Naive B cell (primary cell): ENCODE data around the gene DGCR2. TPM values are rescaled to one million over a fixed set of nuclear protein-coding genes. Genes with fewer than 3 reads are reported as not detected.
"Not testable (repeated sequence)": the region's sequence is repeated elsewhere in the genome, so short reads cannot be mapped to it uniquely, and the experiment has no call there.

ENCODE experiments used
- ATAC-seq, 2 donors: fragments of 150-1000 bp; cut with Tn5 transposase; 2 replicates each; pipeline ENCODE4 v1.10.0; 2021; ENCODE audit warnings: low read depth in 2 of 2, mild to moderate bottlenecking in 2 of 2, moderate library complexity in 2 of 2
- DNase-seq: peaks from one replicate; pipeline ENCODE4 v3.0.0; 2022
- H3K27ac Mint-ChIP-seq, 6 donors: one replicate each; pipeline ENCODE4 v1.8.0; 2020 to 2022; ENCODE audit warnings: mild to moderate bottlenecking in 6 of 6, mixed read lengths in 6 of 6, moderate library complexity in 5 of 6, inconsistent platforms in 2 of 6
- H3K27me3 Mint-ChIP-seq, 3 donors: one replicate each; pipeline ENCODE4 v1.8.0; 2021 to 2022; ENCODE audit warnings: mixed read lengths in 3 of 3, mild to moderate bottlenecking in 1 of 3
- H3K36me3 Mint-ChIP-seq, 2 donors: one replicate each; pipeline ENCODE4 v1.8.0; 2020 to 2022; ENCODE audit warnings: mixed read lengths in 2 of 2, inconsistent platforms in 1 of 2, mild to moderate bottlenecking in 1 of 2
- H3K4me1 Mint-ChIP-seq, 3 donors: one replicate each; pipeline ENCODE4 v1.8.0; 2020 to 2022; ENCODE audit warnings: mixed read lengths in 3 of 3, inconsistent platforms in 1 of 3, mild to moderate bottlenecking in 1 of 3, moderate library complexity in 1 of 3
- H3K4me3 Mint-ChIP-seq, 8 donors: one replicate each; pipeline ENCODE4 v1.8.0; 2020 to 2022; ENCODE audit warnings: mild to moderate bottlenecking in 8 of 8, mixed read lengths in 8 of 8, moderate library complexity in 8 of 8, inconsistent platforms in 2 of 8
- H3K9me3 Mint-ChIP-seq, 7 donors: one replicate each; pipeline ENCODE4 v1.8.0; 2020 to 2022; ENCODE audit warnings: mixed read lengths in 7 of 7, mild to moderate bottlenecking in 5 of 7, inconsistent platforms in 2 of 7, moderate library complexity in 1 of 7
- polyA plus RNA-seq, 6 donors: library from polyadenylated mRNA; unstranded; fragments of 300-500 nt; fragmentation: Illumina TruSeq; gene quantifications; one replicate each; pipeline ENCODE4 v1.2.3, GENCODE V29; 2021; ENCODE audit warnings: low read depth in 6 of 6

Gene DGCR2
- polyA plus RNA-seq, 6 donors from 2014 or later: 27.4 to 50.6 (median 32.8) TPM

DNA sequence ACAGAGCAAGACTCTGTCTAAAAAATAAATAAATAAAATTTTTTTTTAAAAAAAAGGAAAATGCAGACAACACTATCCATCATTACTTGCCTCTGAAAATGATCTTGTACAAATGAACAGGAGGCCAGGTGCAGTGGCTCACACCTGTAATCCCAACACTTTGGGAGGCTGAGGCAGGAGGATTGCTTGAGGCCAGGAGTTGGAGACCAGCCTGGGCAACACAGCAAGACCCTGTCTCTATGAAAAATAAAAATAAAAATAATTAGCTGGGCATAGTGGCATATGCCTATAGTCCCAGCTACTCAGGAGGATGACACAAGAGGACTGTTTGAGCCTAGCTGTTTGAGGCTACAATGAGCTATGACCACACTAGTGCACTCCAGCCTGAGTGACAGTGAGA, 49.4 kb downstream of the DGCR2 start:
- not testable (repeated sequence) for H3K9me3 Mint-ChIP-seq, ATAC-seq, H3K4me3 Mint-ChIP-seq, DNase-seq, H3K27ac Mint-ChIP-seq, H3K27me3 Mint-ChIP-seq
- Mint-ChIP-seq H3K36me3 (peaks cover 0 to 18% of the 10 kb centered on the region in 2 donors), H3K4me1 (peaks cover 17 to 37% (median 34%) of the 10 kb centered on the region in 3 donors)

GRCh38 chr22:19070397-19071169, 51.6 kb downstream of the DGCR2 start:
- no peak for DNase-seq
- peaks cover under 1 to 18% of the 10 kb centered on the region in 2 donors for H3K36me3 Mint-ChIP-seq
- ATAC-seq: no peak

DNA sequence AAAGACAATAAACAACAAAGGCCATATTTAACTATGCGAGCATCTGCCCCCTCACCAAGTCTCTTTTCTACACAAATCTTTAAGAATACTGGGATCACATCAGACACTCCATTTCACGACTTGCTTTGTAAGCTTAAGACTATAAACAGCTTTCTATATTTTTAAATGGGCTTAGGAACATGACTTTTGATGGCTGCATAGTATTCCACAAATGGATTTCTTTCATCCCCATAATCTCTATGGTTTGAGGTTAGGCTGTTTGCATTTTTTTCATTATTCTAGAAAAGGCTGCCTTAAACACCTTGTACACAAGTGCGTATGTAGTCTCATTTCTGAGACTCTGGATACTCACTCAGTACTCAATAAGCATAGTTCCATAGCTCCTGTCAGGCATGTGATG, 52.8 kb downstream of the DGCR2 start:
- Mint-ChIP-seq H3K4me3 (no peak overlapping the region), H3K9me3 (no peaks in the 10 kb centered on the region), H3K27ac (no peak overlapping the region), H3K4me1 (peaks cover 15 to 33% (median 32%) of the 10 kb centered on the region in 3 donors), H3K27me3 (no peaks in the 10 kb centered on the region), H3K36me3 (peaks cover 12 to 18% of the 10 kb centered on the region in 2 donors)
- ATAC-seq: no peak
- DNase-seq: no peak

More at GRCh38 chr22:19070397-19071169, 51.6 kb downstream of the DGCR2 start:
- no peak overlapping the region for H3K4me3 Mint-ChIP-seq
- peaks cover 17 to 37% (median 33%) of the 10 kb centered on the region in 3 donors for H3K4me1 Mint-ChIP-seq
- H3K27me3 Mint-ChIP-seq: no peaks in the 10 kb centered on the region
- H3K9me3 Mint-ChIP-seq: no peaks in the 10 kb centered on the region
- no peak overlapping the region for H3K27ac Mint-ChIP-seq

DNA sequence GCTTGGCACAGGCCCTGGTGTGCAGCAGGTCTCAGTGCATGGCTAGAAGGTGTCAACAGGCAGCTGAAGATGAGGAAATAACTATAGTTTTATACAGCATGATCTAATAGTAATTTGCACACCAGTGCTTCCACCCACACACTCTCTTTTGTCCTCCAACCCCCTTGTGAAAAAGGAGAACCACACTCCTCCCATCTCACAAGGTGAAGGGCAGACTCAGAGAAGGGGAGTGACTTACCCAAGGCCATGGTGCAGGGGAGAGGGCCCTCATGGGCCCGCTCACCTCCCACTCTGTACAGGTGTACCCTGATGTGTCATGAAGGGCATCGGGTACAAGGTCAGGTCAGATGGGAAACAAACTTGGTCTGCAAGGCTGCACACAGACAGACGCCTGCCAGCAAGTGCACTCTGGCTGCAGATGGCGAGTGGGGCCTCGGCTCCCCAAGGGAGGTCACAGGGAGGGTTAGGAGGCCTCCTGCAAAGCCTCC, 53.4 kb downstream of the DGCR2 start:
- peaks cover 15 to 18% of the 10 kb centered on the region in 2 donors for H3K36me3 Mint-ChIP-seq
- peak overlapping the region; percentile 50 to 94 (median 71) for H3K27ac Mint-ChIP-seq
- ATAC-seq: peak; percentile 76 to 91

DNA sequence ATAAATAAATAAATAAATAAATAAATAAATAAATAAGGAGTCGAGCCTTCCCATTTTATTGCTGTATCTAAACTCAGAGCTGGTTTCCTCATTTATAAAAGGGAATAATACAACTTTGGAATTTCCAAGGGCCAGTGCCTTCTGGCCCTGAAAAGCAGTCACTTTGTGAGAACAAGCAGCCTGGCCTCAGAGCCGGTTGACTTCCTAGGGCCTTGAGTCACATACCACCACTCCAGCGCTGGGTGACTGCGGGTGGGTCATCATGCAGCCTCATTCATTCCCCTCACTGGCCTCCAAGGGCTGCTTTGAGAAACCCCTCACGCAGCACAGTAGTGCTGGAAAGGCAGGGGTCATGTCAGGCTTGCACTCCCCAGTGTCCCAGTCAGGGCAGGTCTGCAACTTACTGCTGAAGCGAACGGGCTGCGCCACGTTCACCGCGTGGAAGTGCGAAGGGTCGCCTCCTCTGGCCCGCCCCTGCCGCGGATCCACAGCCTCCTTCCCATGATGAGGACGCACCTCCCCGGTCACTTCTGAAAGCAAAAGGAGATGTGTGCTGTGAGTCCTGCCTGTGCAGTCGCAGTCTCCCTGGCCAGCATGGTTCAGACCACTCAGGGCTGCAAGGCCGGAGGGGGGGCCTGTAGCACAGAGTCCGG, 54.4 kb downstream of the DGCR2 start:
- no peak for ATAC-seq
- no peaks in the 10 kb centered on the region for H3K27me3 Mint-ChIP-seq
- H3K36me3 Mint-ChIP-seq: peaks cover 17 to 18% of the 10 kb centered on the region in 2 donors
- H3K4me1 Mint-ChIP-seq: peaks cover 8 to 28% (median 19%) of the 10 kb centered on the region in 3 donors
- H3K27ac Mint-ChIP-seq: peak overlapping the region in 2 of 6 donors; percentile 50 to 90
- no peak for DNase-seq
- no peaks in the 10 kb centered on the region for H3K9me3 Mint-ChIP-seq
- H3K4me3 Mint-ChIP-seq: no peak overlapping the region

More for the DNA sequence above, 53.4 kb downstream of the DGCR2 start:
- Mint-ChIP-seq H3K4me1 (peaks cover 16 to 30% (median 29%) of the 10 kb centered on the region in 3 donors), H3K9me3 (no peaks in the 10 kb centered on the region), H3K27me3 (no peaks in the 10 kb centered on the region), H3K4me3 (peak overlapping the region in 6 of 8 donors; percentile 8 to 52 (median 36))
- peak; percentile 43 for DNase-seq

GRCh38 chr22:19066531-19067271, 55.5 kb downstream of the DGCR2 start:
- Mint-ChIP-seq H3K27ac (peak overlapping the region in 1 of 6 donors; percentile 47), H3K4me3 (no peak overlapping the region)

GRCh38 chr22:19065929-19066328, 56.3 kb downstream of the DGCR2 start:
- no peaks in the 10 kb centered on the region for H3K9me3 Mint-ChIP-seq
- H3K27ac Mint-ChIP-seq: no peak overlapping the region
- peaks cover 12 to 19% (median 18%) of the 10 kb centered on the region in 3 donors for H3K4me1 Mint-ChIP-seq
- no peaks in the 10 kb centered on the region for H3K27me3 Mint-ChIP-seq
- H3K36me3 Mint-ChIP-seq: peaks cover 4 to 23% of the 10 kb centered on the region in 2 donors
- H3K4me3 Mint-ChIP-seq: no peak overlapping the region
- ATAC-seq (no peak), DNase-seq (no peak)

More at GRCh38 chr22:19066531-19067271, 55.5 kb downstream of the DGCR2 start:
- Mint-ChIP-seq H3K36me3 (peaks cover 12 to 23% of the 10 kb centered on the region in 2 donors), H3K27me3 (no peaks in the 10 kb centered on the region), H3K9me3 (no peaks in the 10 kb centered on the region), H3K4me1 (peaks cover 12 to 23% (median 19%) of the 10 kb centered on the region in 3 donors)
- no peak for DNase-seq
- no peak for ATAC-seq

DNA sequence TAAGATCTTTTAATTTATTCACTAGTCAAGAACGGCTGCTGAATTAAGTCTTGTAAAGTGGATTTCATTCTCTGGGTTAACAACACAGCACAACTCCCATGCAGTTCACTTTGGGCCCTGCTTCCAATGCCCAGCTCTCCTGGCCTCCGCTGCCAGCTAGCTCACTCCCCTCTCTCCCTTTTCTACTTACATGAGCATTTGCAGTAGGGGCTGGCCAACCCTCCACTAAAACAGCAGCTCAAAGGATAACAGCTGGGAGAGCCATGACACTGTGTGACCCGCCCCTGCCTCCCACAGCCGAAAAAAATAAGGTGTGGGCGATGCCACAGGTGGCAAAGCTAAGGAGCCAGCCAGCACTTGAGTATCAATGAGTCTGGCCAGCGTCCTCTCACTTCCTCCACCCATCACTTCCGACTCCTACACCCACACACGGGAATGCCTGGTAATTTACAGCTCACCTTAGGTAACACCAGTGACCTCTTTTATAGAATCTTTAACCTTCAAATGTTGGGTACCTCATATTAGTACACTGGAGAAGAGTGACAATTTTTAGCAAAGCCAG, 56.8 kb downstream of the DGCR2 start:
- H3K27ac Mint-ChIP-seq: peak overlapping the region in 1 of 6 donors; percentile 56
- peaks cover 4 to 23% of the 10 kb centered on the region in 2 donors for H3K36me3 Mint-ChIP-seq
- DNase-seq (no peak), ATAC-seq (no peak)
- H3K4me1 Mint-ChIP-seq: peaks cover 12 to 19% (median 18%) of the 10 kb centered on the region in 3 donors
- H3K27me3 Mint-ChIP-seq: no peaks in the 10 kb centered on the region
- no peaks in the 10 kb centered on the region for H3K9me3 Mint-ChIP-seq
- H3K4me3 Mint-ChIP-seq: no peak overlapping the region

DNA sequence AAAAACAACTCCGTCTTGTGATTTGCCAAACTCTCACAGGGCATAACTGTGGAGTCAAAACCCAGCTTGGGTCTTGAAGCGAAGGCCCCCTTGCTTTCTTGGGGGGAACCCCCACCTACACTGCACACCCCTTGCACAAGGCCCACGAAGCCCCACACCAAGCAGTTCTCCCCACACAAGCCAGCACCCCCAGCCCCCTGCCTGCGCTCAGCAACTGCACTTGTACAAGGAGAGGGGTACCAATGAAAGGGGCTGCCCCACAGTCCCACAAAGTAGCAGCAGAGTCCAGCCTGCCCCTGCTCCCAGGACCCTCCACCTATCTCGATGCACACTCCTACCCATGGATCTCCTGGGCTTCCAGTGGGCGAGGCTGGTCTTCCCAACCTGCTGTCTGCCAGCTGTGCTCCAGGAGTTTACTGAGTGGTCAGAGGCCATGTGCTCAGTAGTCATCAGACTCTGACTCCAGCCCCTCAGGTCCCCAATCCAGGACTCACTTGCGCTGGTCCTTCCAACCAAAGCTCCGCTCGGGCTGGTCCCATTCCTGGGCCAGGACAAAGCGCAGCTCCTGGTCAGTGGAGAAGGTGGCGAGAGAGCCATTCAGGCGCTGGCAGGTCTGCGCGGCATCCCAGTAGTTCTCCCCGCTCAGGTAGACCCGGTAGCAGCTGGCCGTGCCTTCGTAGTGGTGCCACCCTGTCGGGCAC, 57.7 kb downstream of the DGCR2 start:
- Mint-ChIP-seq H3K9me3 (no peaks in the 10 kb centered on the region), H3K4me1 (peaks cover 12 to 16% (median 14%) of the 10 kb centered on the region in 3 donors), H3K27ac (peak overlapping the region in 1 of 6 donors; percentile 59), H3K27me3 (no peaks in the 10 kb centered on the region), H3K36me3 (peaks cover 4 to 29% of the 10 kb centered on the region in 2 donors), H3K4me3 (no peak overlapping the region)
- no peak for ATAC-seq
- DNase-seq: no peak

DNA sequence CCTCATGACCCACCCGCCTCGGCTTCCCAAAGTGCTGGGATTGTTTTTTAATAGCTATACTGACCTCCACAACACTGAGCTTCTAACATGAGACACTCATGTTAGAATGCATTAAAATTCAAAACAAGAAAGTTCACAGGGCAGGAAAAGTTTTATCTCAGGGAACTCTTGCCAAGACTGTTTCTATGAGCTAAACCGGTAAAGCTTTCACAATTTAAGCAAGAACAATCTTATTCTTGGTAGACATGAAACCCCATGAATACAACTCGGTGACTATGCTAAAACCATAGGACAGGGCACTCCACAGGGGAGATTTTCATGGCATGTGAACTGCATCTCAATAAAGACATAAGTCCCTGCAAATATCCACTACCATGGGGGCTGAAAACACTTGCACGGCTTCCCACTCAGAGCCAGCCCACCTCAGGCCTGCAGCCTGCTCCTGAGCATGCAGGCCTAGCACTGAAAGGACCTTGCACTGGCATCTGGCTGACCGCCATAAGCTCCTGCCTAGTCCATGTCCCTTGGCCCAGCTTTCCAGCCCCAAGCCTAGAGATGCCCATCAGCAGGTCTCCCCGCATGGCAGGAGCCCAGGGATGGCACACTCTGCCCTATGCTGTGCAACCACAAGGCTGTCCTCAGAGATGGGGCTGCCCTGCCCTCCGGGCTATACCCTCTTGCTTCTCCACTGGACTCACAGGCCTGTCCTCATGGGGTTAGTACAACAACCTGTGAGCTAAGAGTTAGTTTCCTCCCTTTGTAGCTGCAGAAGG, 58.4 kb downstream of the DGCR2 start:
- Mint-ChIP-seq H3K4me1 (peaks cover 10 to 12% (median 10%) of the 10 kb centered on the region in 3 donors), H3K36me3 (peaks cover 6 to 29% of the 10 kb centered on the region in 2 donors), H3K4me3 (no peak overlapping the region), H3K9me3 (no peaks in the 10 kb centered on the region), H3K27me3 (no peaks in the 10 kb centered on the region), H3K27ac (no peak overlapping the region)
- ATAC-seq: no peak
- no peak for DNase-seq

DNA sequence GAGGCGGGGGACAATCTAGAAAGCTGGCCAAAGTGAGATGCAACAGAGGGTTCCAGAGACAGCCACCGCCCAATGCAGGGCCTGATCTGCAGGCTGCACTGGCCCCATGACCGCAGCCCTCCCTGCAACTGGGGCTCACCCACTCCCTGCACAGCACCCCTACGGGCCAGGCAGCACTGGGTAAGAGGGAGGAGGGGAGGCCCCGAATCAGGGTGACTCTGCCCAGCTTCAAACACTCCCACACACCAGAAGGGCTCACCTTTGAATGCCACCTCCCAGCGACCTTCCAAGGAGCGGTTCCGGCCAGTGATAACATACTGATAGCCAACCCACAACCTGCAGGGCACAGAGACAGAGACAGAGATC, 59.3 kb downstream of the DGCR2 start:
- Mint-ChIP-seq H3K36me3 (peaks cover 9 to 29% of the 10 kb centered on the region in 2 donors), H3K4me1 (peaks cover 1 to 7% (median 2%) of the 10 kb centered on the region in 3 donors), H3K27ac (no peak overlapping the region), H3K4me3 (no peak overlapping the region), H3K27me3 (no peaks in the 10 kb centered on the region), H3K9me3 (no peaks in the 10 kb centered on the region)
- ATAC-seq: no peak
- DNase-seq: no peak
